Neural progenitor cell (in vitro differentiated cells): ENCODE results near the gene NPPC. TPM values are rescaled to one million over a fixed set of nuclear protein-coding genes. Genes with fewer than 3 reads are reported as not detected.

Source experiments
- DNase-seq: peaks from one replicate; pipeline ENCODE4 v3.0.0-alpha.2; 2016; ENCODE audit warnings: low spot score
- H2AFZ ChIP-seq: fragments of 200-600 bp; sonication (generic); replicated peaks from 2 replicates; pipeline ENCODE4 v1.6.1; 2016; ENCODE audit warnings: antibody characterized with exemption
- H3F3A ChIP-seq: fragments of 200-600 bp; sonication (generic); 2 replicates; pipeline ENCODE4 v1.6.1; 2016; ENCODE audit warnings: antibody characterized with exemption, low read depth
- H3K27ac ChIP-seq: fragments of 200-600 bp; sonication (generic); 2 replicates; pipeline ENCODE4 v1.5.1; 2016; ENCODE audit warnings: mild to moderate bottlenecking
- H3K27me3 ChIP-seq: fragments of 200-600 bp; sonication (generic); 2 replicates; pipeline ENCODE4 v1.6.1; 2016; ENCODE audit warnings: mild to moderate bottlenecking, moderate library complexity
- H3K36me3 ChIP-seq: fragments of 200-600 bp; sonication (generic); 2 replicates; pipeline ENCODE4 v1.5.1; 2016
- H3K4me1 ChIP-seq: fragments of 200-600 bp; sonication (generic); 2 replicates; pipeline ENCODE4 v1.6.1; 2016; ENCODE audit warnings: mixed run types
- H3K4me2 ChIP-seq: fragments of 200-600 bp; sonication (generic); 2 replicates; pipeline ENCODE4 v1.6.1; 2016
- H3K4me3 ChIP-seq: fragments of 200-600 bp; sonication (generic); 2 replicates; pipeline ENCODE4 v1.5.1; 2016
- H3K79me2 ChIP-seq: fragments of 200-600 bp; sonication (generic); 2 replicates; pipeline ENCODE4 v1.6.1; 2016; ENCODE audit warnings: low read depth
- H3K9ac ChIP-seq: fragments of 200-600 bp; sonication (generic); 2 replicates; pipeline ENCODE4 v1.6.1; 2016
- H3K9me3 ChIP-seq: fragments of 200-600 bp; sonication (generic); 2 replicates; pipeline ENCODE4 v1.5.1; 2016; ENCODE audit warnings: low read depth
- H4K20me1 ChIP-seq: fragments of 200-600 bp; sonication (generic); 2 replicates; pipeline ENCODE4 v1.6.1; 2016; ENCODE audit warnings: low read depth
- H3K27ac Mint-ChIP-seq: 3 replicates; pipeline ENCODE4 v1.8.0; 2021; ENCODE audit warnings: mixed read lengths
- H3K27me3 Mint-ChIP-seq: 2 replicates; pipeline ENCODE4 v1.8.0; 2022; ENCODE audit warnings: low read depth, mild to moderate bottlenecking, inconsistent platforms, moderate library complexity, mixed read lengths; ENCODE audit not compliant: insufficient read depth
- H3K36me3 Mint-ChIP-seq: 3 replicates; pipeline ENCODE4 v1.8.0; 2021; ENCODE audit warnings: mixed read lengths
- H3K4me1 Mint-ChIP-seq: 3 replicates; pipeline ENCODE4 v1.8.0; 2021; ENCODE audit warnings: mixed read lengths
- H3K4me3 Mint-ChIP-seq: 3 replicates; pipeline ENCODE4 v1.8.0; 2021; ENCODE audit warnings: mild to moderate bottlenecking, moderate library complexity, mixed read lengths
- H3K9me3 Mint-ChIP-seq: 3 replicates; pipeline ENCODE4 v1.8.0; 2020; ENCODE audit warnings: mixed read lengths
- EZH2 ChIP-seq: fragments of 200-600 bp; sonication (generic); IDR thresholded peaks from 2 replicates; pipeline ENCODE4 v1.6.1; 2017; ENCODE audit warnings: antibody characterized with exemption, mild to moderate bottlenecking, moderate library complexity
- EZH2phosphoT487 ChIP-seq: fragments of 200-600 bp; sonication (generic); IDR thresholded peaks from 2 replicates; pipeline ENCODE4 v1.6.1; 2017; ENCODE audit warnings: antibody characterized with exemption
- total RNA-seq: library from RNA; depleted of rRNA; stranded (reverse); fragments of >200 nt; gene quantifications from 2 replicates; pipeline ENCODE4 v1.2.3, GENCODE V29; 2015; ENCODE audit warnings: low replicate concordance
- TF ChIP-seq, protein P1 (sequence below): fragments of 200-600 bp; sonication (generic); IDR thresholded peaks from 2 replicates; pipeline ENCODE4 v1.5.1; 2017; ENCODE audit warnings: antibody characterized with exemption, mild to moderate bottlenecking

Gene NPPC
- total RNA-seq, 1 donor from 2014 or later: not detected

DNA sequence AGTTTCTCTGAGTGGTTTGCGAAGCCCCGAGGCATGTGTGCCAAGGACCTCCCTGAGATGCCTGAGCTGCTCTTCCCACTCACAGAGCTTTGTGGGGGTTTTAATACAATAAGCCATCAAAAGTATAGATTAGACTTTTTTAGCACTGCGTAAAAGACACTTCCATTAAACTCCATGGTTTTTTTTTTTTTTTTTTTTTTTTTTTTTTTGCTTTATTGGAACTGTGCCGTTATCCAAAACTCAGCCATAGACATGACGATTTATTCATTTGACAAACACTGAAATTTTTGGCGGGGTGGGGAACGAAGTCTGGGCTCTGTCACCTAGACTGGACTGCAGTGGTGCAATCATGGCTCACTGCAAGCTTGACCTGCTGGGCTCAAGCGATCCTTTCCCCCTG, 18.4 kb downstream of the NPPC start:
- Histone ChIP-seq H2AFZ (no peak overlapping the region), H3K79me2 (no peaks in the 10 kb centered on the region)
- H3K9me3 Mint-ChIP-seq: no peaks in the 10 kb centered on the region

DNA sequence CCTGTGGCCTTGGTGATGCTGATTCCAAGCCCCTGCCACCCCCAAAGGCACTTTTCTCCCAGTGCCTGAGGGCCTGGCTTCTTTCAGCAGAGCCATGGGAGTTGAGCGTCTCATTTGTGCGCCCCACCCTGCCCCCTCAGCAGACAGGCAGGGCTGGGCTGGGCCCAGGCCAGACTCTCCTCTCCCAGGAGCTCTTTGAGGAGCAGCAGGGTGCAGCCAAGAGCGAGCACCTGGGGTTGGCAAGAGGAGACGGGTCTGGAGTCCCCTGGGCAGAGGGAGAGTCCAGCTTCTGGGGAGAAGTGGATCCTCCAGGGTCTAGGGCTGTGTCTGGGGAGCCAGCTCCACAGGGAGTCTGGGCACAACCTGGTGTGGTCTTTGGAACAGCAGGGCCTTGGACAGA, 21.2 kb downstream of the NPPC start:
- Histone ChIP-seq H3K9ac (no peak overlapping the region), H3K4me1 (no peaks in the 10 kb centered on the region), H3K4me2 (no peak overlapping the region), H4K20me1 (no peaks in the 10 kb centered on the region), H3K9me3 (no peaks in the 10 kb centered on the region), H3K27me3 (no peaks in the 10 kb centered on the region), H3K79me2 (no peaks in the 10 kb centered on the region), H3K4me3 (no peak overlapping the region), H3K36me3 (no peaks in the 10 kb centered on the region), H3F3A (no peaks in the 10 kb centered on the region), H3K27ac (no peak overlapping the region), H2AFZ (no peak overlapping the region)
- DNase-seq: no peak
- Mint-ChIP-seq H3K36me3 (no peaks in the 10 kb centered on the region), H3K27ac (peak overlapping the region; percentile 69), H3K4me3 (no peak overlapping the region), H3K9me3 (no peaks in the 10 kb centered on the region), H3K4me1 (no peaks in the 10 kb centered on the region), H3K27me3 (peaks cover 2% of the 10 kb centered on the region)
- TF ChIP-seq, protein P1, sequence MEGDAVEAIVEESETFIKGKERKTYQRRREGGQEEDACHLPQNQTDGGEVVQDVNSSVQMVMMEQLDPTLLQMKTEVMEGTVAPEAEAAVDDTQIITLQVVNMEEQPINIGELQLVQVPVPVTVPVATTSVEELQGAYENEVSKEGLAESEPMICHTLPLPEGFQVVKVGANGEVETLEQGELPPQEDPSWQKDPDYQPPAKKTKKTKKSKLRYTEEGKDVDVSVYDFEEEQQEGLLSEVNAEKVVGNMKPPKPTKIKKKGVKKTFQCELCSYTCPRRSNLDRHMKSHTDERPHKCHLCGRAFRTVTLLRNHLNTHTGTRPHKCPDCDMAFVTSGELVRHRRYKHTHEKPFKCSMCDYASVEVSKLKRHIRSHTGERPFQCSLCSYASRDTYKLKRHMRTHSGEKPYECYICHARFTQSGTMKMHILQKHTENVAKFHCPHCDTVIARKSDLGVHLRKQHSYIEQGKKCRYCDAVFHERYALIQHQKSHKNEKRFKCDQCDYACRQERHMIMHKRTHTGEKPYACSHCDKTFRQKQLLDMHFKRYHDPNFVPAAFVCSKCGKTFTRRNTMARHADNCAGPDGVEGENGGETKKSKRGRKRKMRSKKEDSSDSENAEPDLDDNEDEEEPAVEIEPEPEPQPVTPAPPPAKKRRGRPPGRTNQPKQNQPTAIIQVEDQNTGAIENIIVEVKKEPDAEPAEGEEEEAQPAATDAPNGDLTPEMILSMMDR: no peak
- TF ChIP-seq EZH2phosphoT487 (no peak), EZH2 (no peak)

More for the DNA sequence above, 18.4 kb downstream of the NPPC start:
- Histone ChIP-seq H3K4me3 (no peak overlapping the region), H3K9me3 (no peaks in the 10 kb centered on the region), H3K4me2 (no peak overlapping the region), H4K20me1 (no peaks in the 10 kb centered on the region), H3K27ac (no peak overlapping the region), H3K4me1 (no peaks in the 10 kb centered on the region), H3K36me3 (no peaks in the 10 kb centered on the region), H3K9ac (no peak overlapping the region), H3K27me3 (no peaks in the 10 kb centered on the region), H3F3A (no peaks in the 10 kb centered on the region)
- no peak for TF ChIP-seq EZH2phosphoT487
- Mint-ChIP-seq H3K27ac (no peak overlapping the region), H3K36me3 (no peaks in the 10 kb centered on the region), H3K27me3 (peaks cover 4% of the 10 kb centered on the region), H3K4me3 (no peak overlapping the region), H3K4me1 (no peaks in the 10 kb centered on the region)
- no peak for DNase-seq

DNA sequence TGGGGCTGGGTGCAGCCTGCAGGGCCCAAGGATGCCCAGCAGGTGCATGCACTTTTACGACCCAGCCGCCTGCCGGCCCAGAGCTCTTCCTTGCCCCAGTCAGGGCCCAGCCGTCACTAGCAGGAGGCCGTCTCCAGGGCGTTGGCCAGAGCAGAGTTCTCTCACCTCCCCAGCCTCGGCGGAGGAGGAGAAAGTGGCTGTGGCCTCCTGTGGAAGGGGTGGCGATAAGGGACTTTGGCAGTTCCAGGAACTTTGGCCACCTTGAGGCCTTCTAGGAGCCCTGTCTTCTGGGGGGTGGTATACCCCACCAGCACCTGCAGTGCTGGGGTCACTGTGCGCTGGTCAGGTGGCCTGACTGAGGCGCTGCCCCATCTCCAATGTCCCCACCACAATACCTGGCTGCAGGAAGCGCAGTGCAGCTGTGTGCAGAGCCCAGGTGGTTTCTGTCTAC, 22.0 kb downstream of the NPPC start:
- H4K20me1 ChIP-seq: no peaks in the 10 kb centered on the region
- Mint-ChIP-seq H3K36me3 (no peaks in the 10 kb centered on the region), H3K27ac (no peak overlapping the region), H3K27me3 (peaks cover 2% of the 10 kb centered on the region), H3K4me3 (no peak overlapping the region), H3K9me3 (no peaks in the 10 kb centered on the region), H3K4me1 (no peaks in the 10 kb centered on the region)
- no peaks in the 10 kb centered on the region for H3K79me2 ChIP-seq
- no peaks in the 10 kb centered on the region for H3K27me3 ChIP-seq
- H3K27ac ChIP-seq: no peak overlapping the region
- no peak overlapping the region for H3K9ac ChIP-seq
- H2AFZ ChIP-seq: no peak overlapping the region
- no peak overlapping the region for H3K4me2 ChIP-seq
- H3K4me3 ChIP-seq: no peak overlapping the region
- H3K9me3 ChIP-seq: no peaks in the 10 kb centered on the region
- no peaks in the 10 kb centered on the region for H3K36me3 ChIP-seq
- no peak for DNase-seq
- TF ChIP-seq EZH2phosphoT487: no peak
- TF ChIP-seq, protein P1: no peak
- no peaks in the 10 kb centered on the region for H3K4me1 ChIP-seq
- no peaks in the 10 kb centered on the region for H3F3A ChIP-seq

DNA sequence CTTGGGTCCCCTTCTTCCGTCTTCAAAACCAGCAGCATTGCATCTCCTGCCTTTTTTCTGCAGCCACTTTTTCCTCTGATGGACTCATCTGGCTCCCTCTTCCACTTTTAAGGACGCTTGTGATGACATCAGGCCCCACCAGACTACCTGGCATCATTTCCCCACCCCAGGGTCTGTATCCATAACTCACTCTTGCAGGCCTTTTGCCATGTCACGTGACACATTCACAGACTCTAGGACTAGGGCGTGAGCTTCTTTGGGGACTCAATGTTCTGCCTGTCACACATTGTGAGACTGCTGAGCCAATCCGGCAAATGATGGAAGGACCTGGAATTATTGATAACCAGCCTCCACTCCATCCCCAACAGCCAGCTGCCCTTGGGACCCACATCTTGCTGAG, 23.6 kb downstream of the NPPC start:
- H3K4me2 ChIP-seq: no peak overlapping the region
- no peaks in the 10 kb centered on the region for H3K4me1 Mint-ChIP-seq
- no peaks in the 10 kb centered on the region for H4K20me1 ChIP-seq
- no peak overlapping the region for H2AFZ ChIP-seq
- no peaks in the 10 kb centered on the region for H3K4me1 ChIP-seq
- no peaks in the 10 kb centered on the region for H3K79me2 ChIP-seq
- H3K36me3 Mint-ChIP-seq: no peaks in the 10 kb centered on the region
- no peaks in the 10 kb centered on the region for H3K9me3 Mint-ChIP-seq
- H3K4me3 Mint-ChIP-seq: no peak overlapping the region
- no peak overlapping the region for H3K9ac ChIP-seq
- H3K9me3 ChIP-seq: no peaks in the 10 kb centered on the region
- TF ChIP-seq EZH2: no peak
- TF ChIP-seq, protein P1: no peak
- no peak for TF ChIP-seq EZH2phosphoT487
- H3K27me3 ChIP-seq: no peaks in the 10 kb centered on the region
- no peak for DNase-seq
- H3K27ac Mint-ChIP-seq: no peak overlapping the region
- no peaks in the 10 kb centered on the region for H3K36me3 ChIP-seq
- H3F3A ChIP-seq: no peaks in the 10 kb centered on the region
- H3K4me3 ChIP-seq: no peak overlapping the region
- H3K27ac ChIP-seq: no peak overlapping the region
- peaks cover 2% of the 10 kb centered on the region for H3K27me3 Mint-ChIP-seq
